ENCODE measurements around the gene CASP9.
"Not testable (repeated sequence)": the region's sequence is repeated elsewhere in the genome, so short reads cannot be mapped to it uniquely, and the experiment has no call there.

CASP9 gene

GRCh38 chr1:15493869-15494390, 30.1 kb downstream of the CASP9 start:
- H3K4me3 ChIP-seq (ENCODE audit: low read length) = no peak overlapping the region
- TF ChIP-seq ZNF274 (IDR thresholded peaks at IDR 0.05; ENCODE audit: low read depth, low read length) = no peak

GRCh38 chr1:15492596-15492995, 31.4 kb downstream of the CASP9 start:
- no peak overlapping the region for H3K4me3 ChIP-seq (ENCODE audit: low read length)
- no peak for TF ChIP-seq ZNF274 (IDR thresholded peaks at IDR 0.05; ENCODE audit: low read depth, low read length)

GRCh38 chr1:15491010-15491409, 33.0 kb downstream of the CASP9 start:
- H3K4me3 ChIP-seq (ENCODE audit: low read length) = not testable (repeated sequence)

- H3K4me3 ChIP-seq (ENCODE audit: low read length) = no peak overlapping the region
- TF ChIP-seq ZNF274 (IDR thresholded peaks at IDR 0.05; ENCODE audit: low read depth, low read length) = no peak
Observed at GRCh38 chr1:15489052-15489736, 34.8 kb downstream of the CASP9 start.

GRCh38 chr1:15488371-15488770, 35.6 kb downstream of the CASP9 start:
- TF ChIP-seq ZNF274 (IDR thresholded peaks at IDR 0.05; ENCODE audit: low read depth, low read length) = no peak
- no peak overlapping the region for H3K4me3 ChIP-seq (ENCODE audit: low read length)

GRCh38 chr1:15486844-15487610, 37.0 kb downstream of the CASP9 start:
- H3K4me3 ChIP-seq (ENCODE audit: low read length) = not testable (repeated sequence)

GRCh38 chr1:15485636-15486035, 38.4 kb downstream of the CASP9 start:
- no peak overlapping the region for H3K4me3 ChIP-seq (ENCODE audit: low read length)
- TF ChIP-seq ZNF274 (IDR thresholded peaks at IDR 0.05; ENCODE audit: low read depth, low read length) = no peak

- not testable (repeated sequence) for H3K4me3 ChIP-seq (ENCODE audit: low read length)
Observed at GRCh38 chr1:15484443-15484842, 39.6 kb downstream of the CASP9 start.

- no peak for TF ChIP-seq ZNF274 (IDR thresholded peaks at IDR 0.05; ENCODE audit: low read depth, low read length)
- H3K4me3 ChIP-seq (ENCODE audit: low read length) = no peak overlapping the region
Observed at GRCh38 chr1:15483971-15484370, 40.0 kb downstream of the CASP9 start.

GRCh38 chr1:15482983-15483543, 41.0 kb downstream of the CASP9 start:
- not testable (repeated sequence) for H3K4me3 ChIP-seq (ENCODE audit: low read length)

- not testable (repeated sequence) for H3K4me3 ChIP-seq (ENCODE audit: low read length)
Observed at GRCh38 chr1:15482455-15482854, 41.6 kb downstream of the CASP9 start.

GRCh38 chr1:15479654-15480347, 44.2 kb downstream of the CASP9 start:
- no peak overlapping the region for H3K4me3 ChIP-seq (ENCODE audit: low read length)
- TF ChIP-seq ZNF274 (IDR thresholded peaks at IDR 0.05; ENCODE audit: low read depth, low read length) = no peak

GRCh38 chr1:15477646-15478212, 46.3 kb downstream of the CASP9 start:
- no peak for TF ChIP-seq ZNF274 (IDR thresholded peaks at IDR 0.05; ENCODE audit: low read depth, low read length)
- no peak overlapping the region for H3K4me3 ChIP-seq (ENCODE audit: low read length)

- H3K4me3 ChIP-seq (ENCODE audit: low read length) = no peak overlapping the region
- TF ChIP-seq ZNF274 (IDR thresholded peaks at IDR 0.05; ENCODE audit: low read depth, low read length) = no peak
Observed at GRCh38 chr1:15476927-15477326, 47.1 kb downstream of the CASP9 start.

All from GM08714 (cell line).